AG04449 (cell line): ENCODE data around the gene FOXI1.

Experiments used
- CTCF ChIA-PET: fragments of 350-600 bp; formaldehyde crosslinking; extraction: SDS; loops from one replicate; lab custom pipeline; 2021; ENCODE audit warnings: antibody characterized with exemption; lab: Yijun Ruan, JAX
- POLR2A ChIA-PET: fragments of 400-600, 350-600 bp; formaldehyde crosslinking; extraction: SDS; loops from one replicate; lab custom pipeline; 2020; ENCODE audit warnings: antibody characterized with exemption, inconsistent platforms; lab: Yijun Ruan, JAX
- DNase-seq: peaks from one replicate; pipeline ENCODE4 v3.0.0-alpha.2; 2010; ENCODE audit warnings: low read depth, low spot score
- H3K4me3 ChIP-seq: 2 replicates; pipeline ENCODE4 v1.5.1; 2011; ENCODE audit warnings: low read depth, mild to moderate bottlenecking, control low read depth, low read length
- CTCF ChIP-seq: IDR thresholded peaks from one replicate; pipeline ENCODE4 v1.5.1; 2011; ENCODE audit warnings: mild to moderate bottlenecking, moderate library complexity, low read length, control low read depth, inconsistent platforms; ENCODE audit not compliant: insufficient read depth; ENCODE audit errors: missing control alignments

FOXI1 gene

GRCh38 chr5:170147753-170148264 lies 42.1 kb downstream of the FOXI1 start:
- H3K4me3 ChIP-seq, result no peak overlapping the region
- DNase-seq, result no peak
- ChIA-PET POLR2A (no interaction called here), CTCF (interaction anchor here (2.0 kb wide), 1 partner anchor 35 kb away, joined by 7 read pairs; no protein-coding TSS in a partner anchor)
- TF ChIP-seq CTCF, result no peak

- H3K4me3 ChIP-seq, result no peak overlapping the region
- TF ChIP-seq CTCF, result no peak
- no peak for DNase-seq
- CTCF ChIA-PET, result interaction anchor here (2.0 kb wide), 1 partner anchor 34 kb away, joined by 7 read pairs; no protein-coding TSS in a partner anchor
- POLR2A ChIA-PET, result interaction anchor here (0.7 kb wide), 1 partner anchor 765 kb away, joined by 3 read pairs; no protein-coding TSS in a partner anchor
Measured at GRCh38 chr5:170148430-170149205, 42.9 kb downstream of the FOXI1 start.

DNA sequence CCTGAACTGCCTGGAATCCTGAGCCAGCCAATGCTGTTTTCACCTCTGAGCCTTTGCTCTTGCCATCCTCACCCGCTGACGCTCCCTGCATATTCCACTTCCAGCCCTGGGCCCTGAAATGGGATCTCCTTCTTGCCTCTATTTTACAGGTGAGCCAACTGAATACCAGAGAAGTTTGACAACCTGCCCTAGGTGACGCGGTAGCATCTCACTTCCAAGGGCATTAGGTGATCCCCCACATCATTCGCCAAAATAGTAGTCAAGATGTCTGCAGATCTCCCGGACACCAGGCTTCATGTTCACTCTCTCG lies 43.5 kb downstream of the FOXI1 start:
- no peak overlapping the region for H3K4me3 ChIP-seq
- DNase-seq, result no peak
- no peak for TF ChIP-seq CTCF
- ChIA-PET POLR2A (interaction anchor here (0.7 kb wide), 1 partner anchor 766 kb away, joined by 3 read pairs; no protein-coding TSS in a partner anchor), CTCF (interaction anchor here (2.0 kb wide), 1 partner anchor 34 kb away, joined by 7 read pairs; no protein-coding TSS in a partner anchor)

GRCh38 chr5:170150713-170151096 lies 45.0 kb downstream of the FOXI1 start:
- CTCF ChIA-PET, result no interaction called here
- POLR2A ChIA-PET, result no interaction called here
- TF ChIP-seq CTCF, result no peak
- no peak overlapping the region for H3K4me3 ChIP-seq
- DNase-seq, result no peak

DNA sequence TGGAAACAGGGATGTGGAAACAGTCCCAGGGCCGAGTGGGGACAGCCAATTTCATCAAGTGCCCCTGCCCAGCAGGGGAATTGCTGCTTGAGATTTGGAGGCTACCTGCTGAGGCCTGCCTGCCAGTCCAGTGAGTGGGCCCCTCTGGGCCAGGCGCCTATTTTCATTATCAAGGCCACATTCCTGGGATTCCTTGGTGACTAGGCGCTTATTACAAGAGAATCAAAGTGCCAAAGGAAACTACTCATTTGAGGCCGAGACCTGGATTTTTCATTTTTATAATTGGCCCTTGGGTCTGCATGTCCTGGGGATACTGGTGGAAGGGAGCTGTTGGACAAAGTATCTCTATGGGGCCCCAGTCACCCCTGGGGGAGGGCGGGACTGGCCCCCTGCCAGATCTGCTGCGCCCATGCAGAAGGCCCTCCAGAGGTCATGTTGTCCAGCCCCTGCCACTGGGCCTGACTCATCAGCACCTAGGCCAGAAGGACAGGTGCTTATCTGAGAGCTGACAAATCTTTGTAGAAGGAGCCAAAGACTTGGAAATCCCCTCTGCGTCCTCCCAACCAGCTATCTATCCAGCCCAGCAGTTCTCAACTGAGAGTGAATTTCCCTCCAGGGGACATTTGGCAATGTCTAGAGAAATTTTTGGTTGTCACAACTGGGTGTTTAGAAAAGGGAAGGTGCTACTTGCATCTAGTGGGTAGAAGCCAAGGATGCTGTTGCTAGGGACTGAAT lies 45.6 kb downstream of the FOXI1 start:
- POLR2A ChIA-PET, result no interaction called here
- TF ChIP-seq CTCF, result no peak
- DNase-seq, result peak; percentile 16
- H3K4me3 ChIP-seq, result no peak overlapping the region
- CTCF ChIA-PET, result no interaction called here

GRCh38 chr5:170152767-170153166 lies 47.1 kb downstream of the FOXI1 start:
- CTCF ChIA-PET, result interaction anchor here (1.4 kb wide), 1 partner anchor 82 kb away, joined by 3 read pairs; no protein-coding TSS in a partner anchor
- DNase-seq, result no peak
- no peak for TF ChIP-seq CTCF
- POLR2A ChIA-PET, result no interaction called here
- H3K4me3 ChIP-seq, result no peak overlapping the region
